ENCODE data around the gene ABI1. TPM values are rescaled to one million over a fixed set of nuclear protein-coding genes. Genes with fewer than 3 reads are reported as not detected.

The ABI1 gene
- total RNA-seq, 2 experiments from 2014 or later, result 62.4 to 76.9 TPM

DNA sequence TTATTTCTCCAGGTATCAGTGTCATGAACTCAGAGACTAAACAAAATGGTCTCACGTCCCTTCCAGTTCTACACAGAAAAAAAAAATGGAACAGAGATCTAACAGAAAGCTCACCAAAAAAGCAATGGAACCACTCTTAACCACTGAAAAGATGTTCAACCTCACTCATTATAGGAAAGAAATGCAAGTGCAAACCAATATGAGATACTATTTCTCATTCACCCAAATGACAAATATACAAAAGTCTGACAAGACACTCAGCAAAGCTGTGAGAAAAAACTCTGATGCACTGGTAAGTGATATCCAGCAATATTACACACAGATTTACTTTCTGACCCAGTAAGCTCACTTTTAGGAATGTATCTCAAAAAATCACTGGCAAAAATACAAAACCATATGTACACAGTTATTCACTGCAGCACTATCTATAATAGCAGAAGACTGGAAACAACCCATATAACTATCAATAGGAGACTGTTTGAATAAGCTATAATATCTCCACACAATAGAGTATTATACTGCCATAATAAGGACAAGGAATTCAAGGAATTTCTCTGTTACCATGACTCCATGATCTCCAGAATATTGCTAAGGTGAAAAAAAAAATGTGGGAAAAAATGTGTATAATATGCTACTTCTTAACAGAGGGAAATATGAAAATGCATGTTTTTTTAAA, 36.6 kb downstream of the ABI1 start:
- CTCF ChIA-PET (ENCODE audit: unreplicated experiment), result interaction anchor here (1.0 to 1.5 kb wide), 2 partner anchors 9 to 26 kb away, joined by 3 read pairs; no protein-coding TSS in a partner anchor
- Histone ChIP-seq H2AFZ (ENCODE audit: low read length) (no peak overlapping the region), H3K9me2 (ENCODE audit: insufficient read depth, low read length) (no peaks in the 10 kb centered on the region), H3K4me1 (ENCODE audit: insufficient read depth, low read length, poor library complexity, severe bottlenecking) (peaks cover 19% of the 10 kb centered on the region), H3K4me3 (ENCODE audit: low read depth, low read length, poor library complexity, severe bottlenecking) (no peak overlapping the region), H3K27ac (ENCODE audit: low read depth, low read length, poor library complexity, severe bottlenecking) (no peak overlapping the region), H3K4me2 (ENCODE audit: low read length) (no peak overlapping the region), H3K79me2 (ENCODE audit: insufficient read depth, low read depth, low read length) (peaks cover 97% of the 10 kb centered on the region), H3K36me3 (ENCODE audit: insufficient read depth, low read length) (peaks cover 39% of the 10 kb centered on the region), H4K20me1 (ENCODE audit: insufficient read depth, low read length) (peaks cover 6% of the 10 kb centered on the region; the same call in 1 of the 2 replicates), H3K9me3 (ENCODE audit: low read length) (no peaks in the 10 kb centered on the region)
- no peak for DNase-seq (ENCODE audit: low spot score)
- no peak for TF ChIP-seq EZH2phosphoT487 (IDR thresholded peaks at IDR 0.05; ENCODE audit: borderline replicate concordance, low read depth, low read length)
- TF ChIP-seq, protein P1, sequence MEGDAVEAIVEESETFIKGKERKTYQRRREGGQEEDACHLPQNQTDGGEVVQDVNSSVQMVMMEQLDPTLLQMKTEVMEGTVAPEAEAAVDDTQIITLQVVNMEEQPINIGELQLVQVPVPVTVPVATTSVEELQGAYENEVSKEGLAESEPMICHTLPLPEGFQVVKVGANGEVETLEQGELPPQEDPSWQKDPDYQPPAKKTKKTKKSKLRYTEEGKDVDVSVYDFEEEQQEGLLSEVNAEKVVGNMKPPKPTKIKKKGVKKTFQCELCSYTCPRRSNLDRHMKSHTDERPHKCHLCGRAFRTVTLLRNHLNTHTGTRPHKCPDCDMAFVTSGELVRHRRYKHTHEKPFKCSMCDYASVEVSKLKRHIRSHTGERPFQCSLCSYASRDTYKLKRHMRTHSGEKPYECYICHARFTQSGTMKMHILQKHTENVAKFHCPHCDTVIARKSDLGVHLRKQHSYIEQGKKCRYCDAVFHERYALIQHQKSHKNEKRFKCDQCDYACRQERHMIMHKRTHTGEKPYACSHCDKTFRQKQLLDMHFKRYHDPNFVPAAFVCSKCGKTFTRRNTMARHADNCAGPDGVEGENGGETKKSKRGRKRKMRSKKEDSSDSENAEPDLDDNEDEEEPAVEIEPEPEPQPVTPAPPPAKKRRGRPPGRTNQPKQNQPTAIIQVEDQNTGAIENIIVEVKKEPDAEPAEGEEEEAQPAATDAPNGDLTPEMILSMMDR (conservative IDR thresholded peaks at IDR 0.05; ENCODE audit: low read length), result no peak
- POLR2A ChIA-PET, result interaction anchor here (0.5 to 2.6 kb wide), 10 partner anchors 8 to 446 kb away, joined by 3 to 9 read pairs (median 5); no protein-coding TSS in a partner anchor
- intact Hi-C loops (cut with micrococcal nuclease; ENCODE audit: unreplicated experiment), result no loop called here
- BruUV-seq (replicated peaks), result no TSS peak

DNA sequence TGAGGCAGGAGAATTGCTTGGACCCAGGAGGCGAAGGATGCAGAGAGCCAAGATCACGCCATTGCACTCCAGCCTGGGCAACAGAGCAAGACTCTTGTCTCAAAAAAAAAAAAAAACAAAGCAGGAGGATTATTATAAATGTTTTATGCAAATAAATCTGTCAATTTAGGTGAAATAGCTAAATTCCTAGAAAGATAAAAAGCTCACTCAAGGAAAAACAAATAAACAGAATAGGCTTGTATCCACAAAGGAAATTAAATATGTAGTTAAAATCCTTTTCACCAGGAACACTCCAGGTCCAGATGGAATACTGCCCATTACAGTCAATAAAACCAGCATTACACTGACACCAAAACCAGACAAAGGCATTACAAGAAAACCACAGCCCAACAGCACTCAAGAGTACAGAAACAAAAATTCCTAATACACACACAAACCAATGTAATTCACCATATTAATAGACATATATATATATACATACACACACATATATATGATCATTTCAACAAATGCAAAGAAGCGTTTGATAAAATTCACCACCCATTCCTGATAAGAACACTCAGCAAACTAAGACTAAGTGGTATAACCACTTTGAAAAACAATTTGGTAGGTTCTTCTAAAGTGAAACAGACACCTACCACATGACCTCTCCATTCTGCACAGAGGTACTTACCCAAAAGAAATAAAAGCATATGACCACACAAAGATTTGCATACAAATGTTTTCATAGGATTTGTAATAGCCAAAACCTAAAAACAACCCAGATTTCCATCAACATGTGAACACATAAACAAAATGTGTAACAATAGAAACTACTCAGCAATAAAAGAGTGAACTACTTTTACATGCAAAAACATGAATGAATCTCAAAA, 38.8 kb downstream of the ABI1 start:
- DNase-seq (ENCODE audit: low spot score), result no peak

More for the DNA sequence above, 38.8 kb downstream of the ABI1 start:
- Histone ChIP-seq H4K20me1 (ENCODE audit: insufficient read depth, low read length) (peaks cover 6% of the 10 kb centered on the region; the same call in 1 of the 2 replicates), H3K4me1 (ENCODE audit: insufficient read depth, low read length, poor library complexity, severe bottlenecking) (peaks cover 20% of the 10 kb centered on the region), H3K4me3 (ENCODE audit: low read depth, low read length, poor library complexity, severe bottlenecking) (no peak overlapping the region), H3K27ac (ENCODE audit: low read depth, low read length, poor library complexity, severe bottlenecking) (no peak overlapping the region), H3K36me3 (ENCODE audit: insufficient read depth, low read length) (peaks cover 46% of the 10 kb centered on the region), H3K9me3 (ENCODE audit: low read length) (no peaks in the 10 kb centered on the region), H2AFZ (ENCODE audit: low read length) (no peak overlapping the region), H3K79me2 (ENCODE audit: insufficient read depth, low read depth, low read length) (peaks cover 99% of the 10 kb centered on the region), H3K4me2 (ENCODE audit: low read length) (no peak overlapping the region), H3K9me2 (ENCODE audit: insufficient read depth, low read length) (no peaks in the 10 kb centered on the region)
- ChIA-PET CTCF (ENCODE audit: unreplicated experiment) (no interaction called here), POLR2A (interaction anchor here (0.6 to 1.8 kb wide), 5 partner anchors 10 to 294 kb away, joined by 3 to 6 read pairs (median 3); no protein-coding TSS in a partner anchor)
- TF ChIP-seq EZH2phosphoT487 (IDR thresholded peaks at IDR 0.05; ENCODE audit: borderline replicate concordance, low read depth, low read length), result no peak
- TF ChIP-seq, protein P1 (conservative IDR thresholded peaks at IDR 0.05; ENCODE audit: low read length), result no peak
- intact Hi-C loops (cut with micrococcal nuclease; ENCODE audit: unreplicated experiment), result no loop called here
- BruUV-seq (replicated peaks), result TSS peak; percentile 29

Measured in OCI-LY7 (cell line).